Pons (tissue), 1 donor: ENCODE data around the gene MGME1.

Experiments used
- DNase-seq: peaks from one replicate; pipeline ENCODE4 v3.0.0-alpha.2; 2016; ENCODE audit warnings: low spot score

The MGME1 gene

GRCh38 chr20:17992847-17993513 is 24.2 kb downstream of the MGME1 start:
- no peak for DNase-seq

- no peak for DNase-seq
These were observed 24.7 kb downstream of the MGME1 start for GRCh38 chr20:17993546-17993945.

DNA sequence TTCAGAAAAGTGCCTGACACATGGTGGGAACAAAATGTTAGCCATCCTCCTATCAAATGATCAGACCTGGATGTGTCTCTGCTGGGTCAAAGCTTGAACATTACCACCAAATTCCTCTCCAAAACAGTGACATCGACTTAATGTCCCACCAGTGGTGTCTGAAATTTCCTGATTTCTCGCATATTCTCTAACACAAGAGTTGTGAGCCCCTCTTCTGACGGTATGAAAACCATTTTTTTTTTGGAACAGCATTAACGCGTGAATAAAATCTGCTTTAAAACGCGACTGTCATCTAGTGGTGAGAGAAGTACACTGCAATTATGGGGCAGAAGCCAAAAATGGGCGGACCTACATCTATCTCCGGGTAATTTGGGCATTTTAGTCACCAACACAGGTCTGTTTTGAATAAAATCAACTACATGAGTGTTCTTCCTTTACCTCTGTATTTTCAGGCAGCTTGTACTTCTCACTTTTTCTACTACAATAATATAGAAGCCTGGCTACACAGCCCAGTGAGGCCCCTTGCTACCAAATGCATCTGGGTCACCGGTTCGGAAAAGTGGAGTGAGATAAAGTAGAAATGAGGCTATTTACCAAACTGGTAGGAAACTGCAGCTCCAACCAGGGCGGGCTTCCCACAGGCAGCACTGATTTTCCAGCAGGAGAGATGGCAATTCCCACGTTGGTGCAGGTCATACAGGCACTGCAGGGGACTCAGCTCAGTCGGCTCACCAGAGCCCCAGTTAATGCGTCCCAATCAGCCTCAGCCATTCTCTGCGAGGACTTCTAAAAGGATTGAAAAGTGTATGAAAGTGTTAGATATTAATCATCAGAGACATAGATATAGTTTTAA is 27.4 kb downstream of the MGME1 start:
- DNase-seq, result peak; percentile 61

GRCh38 chr20:17998446-17998845 is 29.6 kb downstream of the MGME1 start:
- no peak for DNase-seq

- DNase-seq, result no peak
These were observed 30.7 kb downstream of the MGME1 start for GRCh38 chr20:17999566-17999965.

GRCh38 chr20:18001131-18001921 is 32.5 kb downstream of the MGME1 start:
- DNase-seq, result peak; percentile 28

GRCh38 chr20:18003897-18004296 is 35.1 kb downstream of the MGME1 start:
- no peak for DNase-seq

GRCh38 chr20:18004384-18005031 is 35.7 kb downstream of the MGME1 start:
- no peak for DNase-seq

- no peak for DNase-seq
These were observed 36.6 kb downstream of the MGME1 start for GRCh38 chr20:18005170-18005989.

DNA sequence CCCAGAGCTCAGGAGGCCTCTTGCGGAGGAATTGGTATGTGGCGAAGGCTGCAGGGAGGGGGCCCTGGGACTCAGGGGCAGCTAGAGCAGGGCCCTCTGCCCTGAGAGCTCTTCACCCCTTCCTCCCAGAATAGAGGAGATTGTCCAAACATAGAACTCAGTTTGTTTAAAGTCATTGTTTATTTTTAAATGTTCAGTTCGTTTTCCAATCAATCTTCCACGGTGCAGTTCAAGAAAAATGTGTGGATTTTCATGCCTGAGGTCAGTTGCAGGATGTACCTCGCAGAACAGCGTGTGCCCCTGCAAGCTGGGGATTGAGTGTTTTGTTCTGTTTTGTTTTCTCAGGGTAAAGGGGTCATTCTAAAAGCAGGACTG is 37.2 kb downstream of the MGME1 start:
- DNase-seq, result no peak

GRCh38 chr20:18006684-18007083 is 37.9 kb downstream of the MGME1 start:
- DNase-seq, result no peak

GRCh38 chr20:18007534-18008292 is 38.9 kb downstream of the MGME1 start:
- DNase-seq, result peak; percentile 8

- no peak for DNase-seq
These were observed 40.3 kb downstream of the MGME1 start for GRCh38 chr20:18009116-18009515.

DNA sequence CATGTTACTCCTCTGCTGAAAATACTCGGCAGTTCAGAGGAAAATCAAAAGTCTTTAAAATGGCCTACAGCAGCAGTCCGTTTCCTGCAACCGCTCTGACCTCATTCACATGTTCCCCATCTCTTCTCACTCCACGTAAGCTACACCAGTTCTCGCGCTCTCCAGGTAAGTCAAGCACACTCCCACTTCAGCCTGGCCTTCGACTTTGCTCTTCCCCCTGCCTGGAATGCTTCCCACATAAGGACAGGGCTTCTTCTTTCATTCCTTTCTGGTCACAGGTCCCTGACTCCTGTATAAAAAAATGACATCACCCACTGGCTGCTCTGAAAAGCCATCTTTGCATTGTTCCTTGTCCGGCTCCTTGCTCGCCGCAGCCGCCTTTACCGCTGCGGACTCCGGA is 42.7 kb downstream of the MGME1 start:
- DNase-seq, result no peak

DNA sequence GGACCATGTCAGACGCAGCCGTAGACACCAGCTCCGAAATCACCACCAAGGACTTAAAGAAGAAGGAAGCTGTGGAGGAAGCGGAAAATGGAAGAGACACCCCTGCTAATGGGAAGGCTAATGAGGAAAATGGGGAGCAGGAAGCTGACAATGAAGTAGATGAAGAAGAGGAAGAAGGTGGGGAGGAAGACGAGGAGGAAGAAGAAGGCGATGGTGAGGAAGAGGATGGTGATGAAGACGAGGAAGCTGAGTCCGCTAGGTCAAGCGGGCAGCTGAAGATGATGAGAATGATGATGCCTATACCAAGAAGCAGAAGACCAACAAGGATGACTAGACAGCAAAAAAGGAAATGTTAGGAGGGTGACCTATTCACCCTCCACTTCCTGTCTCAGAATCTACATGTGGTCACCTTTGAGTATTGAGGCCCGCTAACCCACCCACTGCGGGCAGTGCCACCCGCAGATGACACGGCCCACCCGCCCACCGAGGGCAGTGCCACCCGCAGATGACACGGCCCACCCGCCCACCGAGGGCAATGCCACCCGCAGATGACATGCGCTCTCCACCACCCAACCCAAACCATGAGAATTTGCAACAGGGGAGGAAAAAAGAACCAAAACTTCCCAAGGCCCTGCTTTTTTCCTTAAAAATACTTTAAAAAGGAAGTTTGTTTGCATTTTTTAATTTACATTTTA is 43.3 kb downstream of the MGME1 start:
- DNase-seq, result no peak

GRCh38 chr20:18012901-18013300 is 44.1 kb downstream of the MGME1 start:
- DNase-seq, result no peak

DNA sequence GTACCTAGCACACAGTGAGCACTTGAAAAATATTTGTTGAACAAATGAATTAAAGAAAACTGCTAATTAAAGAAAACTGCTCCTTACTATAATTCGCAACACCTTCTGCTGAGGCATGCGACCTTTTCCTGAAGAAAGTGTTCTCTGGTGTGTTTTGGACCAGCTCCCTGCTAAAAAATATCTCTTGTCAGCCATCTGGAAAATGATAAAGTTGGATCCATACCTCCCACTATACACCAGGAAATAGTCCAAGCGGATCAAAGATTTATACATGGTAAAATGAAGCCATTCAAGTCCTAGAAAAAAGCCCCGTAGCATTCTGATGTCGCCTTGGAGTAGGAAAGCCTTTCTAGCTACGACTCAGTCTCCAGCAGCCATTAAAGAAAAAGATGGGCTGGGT is 45.6 kb downstream of the MGME1 start:
- DNase-seq, result no peak

DNA sequence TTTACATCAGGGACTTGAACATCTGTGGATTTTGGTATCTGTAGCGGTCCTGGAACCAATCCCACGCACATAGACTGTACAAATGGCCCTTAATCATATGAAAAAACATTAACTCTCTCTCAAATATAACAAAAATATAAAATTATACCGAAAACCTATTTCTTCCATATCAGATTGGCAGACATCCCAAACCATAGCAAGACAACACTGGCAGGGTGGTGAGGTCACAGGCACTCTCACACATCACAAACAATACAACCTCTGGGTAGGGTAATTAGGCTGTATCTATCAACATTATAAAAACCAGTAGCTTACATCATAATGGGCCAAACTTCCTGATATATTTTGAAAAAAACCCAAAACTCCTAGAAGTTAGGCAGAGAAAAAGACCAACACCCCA is 48.0 kb downstream of the MGME1 start:
- DNase-seq, result no peak

DNA sequence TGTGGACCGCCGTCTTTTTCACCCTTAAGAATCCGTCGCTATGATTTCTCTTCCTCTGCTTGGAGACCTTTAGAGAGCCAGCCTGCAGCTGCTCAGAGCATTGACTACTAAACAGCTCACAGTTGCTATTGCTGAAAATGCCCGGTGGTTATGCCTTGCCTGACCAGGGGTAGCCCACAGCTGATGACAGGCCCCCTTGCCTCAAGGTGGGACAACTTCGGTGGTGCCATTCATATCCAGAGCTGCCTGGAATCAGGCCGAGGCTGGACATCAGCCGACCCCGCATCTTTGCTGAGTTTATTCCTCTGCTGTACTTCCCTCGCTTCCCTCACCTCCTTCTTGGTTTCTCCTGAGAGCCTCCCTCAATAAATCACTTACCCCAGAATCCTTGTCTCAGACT is 49.3 kb downstream of the MGME1 start:
- no peak for DNase-seq

DNA sequence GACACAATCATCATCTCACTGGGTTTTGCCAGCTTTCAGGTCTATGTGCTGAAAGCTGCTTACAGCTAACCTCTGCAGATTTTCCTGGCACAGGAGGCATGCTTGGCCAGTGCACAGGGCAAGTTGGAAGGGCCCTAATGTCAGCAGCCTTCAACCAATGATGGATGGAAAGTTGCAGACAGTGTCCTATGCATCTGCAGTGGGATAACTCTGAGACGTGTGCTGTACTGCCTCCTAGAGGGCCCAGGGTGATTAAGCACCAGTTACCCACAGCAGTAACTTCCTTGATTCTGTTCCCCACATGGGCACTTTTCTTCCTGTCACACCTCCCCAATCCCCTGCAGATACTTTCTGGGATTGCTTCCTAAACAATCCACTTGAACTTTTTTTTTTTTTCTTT is 50.2 kb downstream of the MGME1 start:
- DNase-seq, result peak; percentile 24
